Measurements from ENCODE around the gene SH2D1B.
"Not testable (repeated sequence)": the region's sequence is repeated elsewhere in the genome, so short reads cannot be mapped to it uniquely, and the experiment has no call there.

Gene SH2D1B

DNA sequence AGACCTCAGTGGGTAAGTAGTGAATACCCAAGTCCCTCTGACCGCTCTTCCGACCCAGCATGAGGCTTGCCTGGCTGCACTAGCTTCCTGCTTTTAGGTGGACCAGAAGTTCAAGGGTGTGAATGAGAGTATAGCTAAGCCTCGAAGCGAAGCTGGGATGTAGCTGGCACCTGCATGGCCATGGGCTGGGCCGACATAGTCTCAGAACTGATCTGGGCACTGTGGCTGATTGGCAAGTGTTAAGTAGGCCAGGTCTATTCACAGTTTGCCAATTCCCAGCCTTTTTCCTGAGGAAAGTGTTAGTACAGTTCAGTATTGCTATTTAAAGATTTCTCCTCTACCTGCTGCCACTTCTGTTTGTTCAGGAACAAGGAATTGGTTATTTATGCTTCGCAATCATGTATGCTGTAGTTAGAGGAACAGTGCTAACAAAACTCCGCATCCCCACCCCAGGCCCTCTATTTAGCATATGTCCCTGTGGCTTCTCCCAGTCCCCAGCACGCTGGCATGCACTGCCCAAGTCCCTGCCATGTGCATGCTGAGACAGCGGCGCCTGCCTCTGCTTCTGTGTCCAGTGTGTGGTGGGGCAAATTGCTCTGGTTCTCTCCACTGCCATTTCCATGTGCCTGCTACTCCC, 51.6 kb downstream of the SH2D1B start:
- DNase-seq: no peak

DNA sequence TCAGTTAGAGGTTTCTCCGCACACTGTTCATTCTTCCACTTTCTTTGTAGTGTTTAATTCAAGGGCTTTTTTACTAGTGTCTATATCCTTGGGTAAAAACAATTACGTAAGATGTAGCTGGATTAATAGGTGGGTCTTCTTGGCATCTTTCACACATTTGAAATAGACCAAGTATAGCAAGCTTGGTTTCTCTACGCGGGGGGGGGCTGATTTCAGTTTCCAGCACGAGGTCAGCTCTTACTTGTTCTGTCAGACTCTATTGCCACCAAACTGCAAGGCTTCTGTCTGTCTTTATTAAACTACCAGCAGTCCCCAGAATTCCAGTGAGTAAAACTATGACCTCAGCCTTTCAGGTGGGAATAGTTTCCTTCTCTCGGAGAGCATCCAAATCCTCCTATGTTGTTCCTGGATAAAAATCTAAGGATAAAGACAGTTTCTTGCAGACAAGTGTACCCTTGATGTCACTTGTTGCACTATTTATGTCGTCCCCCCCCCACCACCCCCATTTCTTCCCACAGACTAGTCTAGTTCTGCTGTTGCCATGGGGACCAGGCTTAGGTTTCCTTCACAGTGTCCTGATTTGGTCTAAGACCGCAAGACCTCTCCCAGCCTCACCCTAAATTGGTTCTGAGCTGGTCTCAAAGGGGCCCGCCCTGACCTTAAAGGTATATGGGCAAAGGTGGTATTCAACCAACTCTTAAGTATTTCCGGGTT, 52.3 kb downstream of the SH2D1B start:
- DNase-seq: no peak

DNA sequence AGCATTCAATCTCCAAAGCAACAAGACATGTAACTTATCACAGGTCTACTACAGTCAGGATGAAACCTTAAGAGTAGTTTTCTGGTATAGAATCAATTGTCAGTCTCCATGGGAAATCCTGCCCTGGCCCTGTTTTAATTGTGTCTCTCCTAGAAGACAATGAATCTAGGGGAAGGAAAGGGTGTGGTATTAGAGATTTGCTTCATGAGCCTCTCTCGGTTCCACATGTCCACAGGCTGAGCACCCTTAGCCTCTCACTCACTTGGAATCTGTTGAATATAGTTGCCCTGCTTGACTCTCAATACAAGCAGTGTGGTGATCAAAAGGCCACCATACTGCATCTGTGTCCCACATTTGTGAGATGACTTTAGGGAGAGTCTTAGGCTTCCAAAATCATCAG, 53.0 kb downstream of the SH2D1B start:
- no peak for DNase-seq

DNA sequence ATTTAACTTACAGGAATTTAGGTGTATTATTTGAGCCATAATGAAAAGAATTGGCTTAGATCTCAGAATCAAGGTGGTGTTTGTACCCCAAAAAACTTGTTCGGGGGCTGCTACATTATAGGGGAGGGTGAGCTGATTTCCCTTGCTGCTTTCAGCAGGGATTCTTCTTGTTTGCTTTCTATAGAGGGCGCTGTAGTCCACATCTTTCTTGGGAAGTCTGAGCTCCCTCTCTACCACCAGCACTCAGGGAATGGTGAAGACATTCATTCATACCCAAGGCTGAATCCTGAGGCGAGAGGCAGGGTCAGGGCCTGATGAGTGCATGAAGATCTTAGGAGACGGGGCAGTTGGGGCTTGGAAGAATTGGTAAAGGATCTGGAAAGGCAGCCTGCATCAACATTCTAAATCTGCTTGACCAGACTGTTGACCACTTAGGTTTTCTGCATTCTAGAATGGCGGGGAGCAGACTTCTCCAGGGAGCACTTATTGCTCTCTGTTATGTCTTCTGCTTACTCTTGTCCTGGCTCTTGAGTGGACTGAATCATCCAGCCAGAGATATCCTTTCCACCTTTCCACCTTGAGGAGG, 54.2 kb downstream of the SH2D1B start:
- DNase-seq: no peak

DNA sequence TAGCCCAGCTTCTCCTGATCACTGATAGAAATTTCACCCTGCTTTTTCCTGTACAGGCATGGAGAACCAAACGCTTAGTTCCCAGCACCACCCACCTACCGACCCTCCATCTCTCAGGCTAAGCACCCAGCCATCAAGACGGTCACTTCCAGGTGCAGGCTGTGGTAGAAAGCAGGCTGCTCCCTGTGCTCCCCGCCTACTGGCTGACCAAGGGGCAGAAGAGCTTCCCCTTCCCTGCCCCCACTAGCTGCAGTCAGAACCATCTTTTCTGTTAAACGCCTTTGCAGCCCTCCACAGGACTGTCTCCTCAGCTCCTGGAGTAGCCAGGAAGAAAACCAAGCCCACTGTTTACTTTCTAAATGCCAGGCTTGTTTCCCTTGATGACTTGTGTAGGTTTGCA, 58.2 kb downstream of the SH2D1B start:
- DNase-seq: no peak

DNA sequence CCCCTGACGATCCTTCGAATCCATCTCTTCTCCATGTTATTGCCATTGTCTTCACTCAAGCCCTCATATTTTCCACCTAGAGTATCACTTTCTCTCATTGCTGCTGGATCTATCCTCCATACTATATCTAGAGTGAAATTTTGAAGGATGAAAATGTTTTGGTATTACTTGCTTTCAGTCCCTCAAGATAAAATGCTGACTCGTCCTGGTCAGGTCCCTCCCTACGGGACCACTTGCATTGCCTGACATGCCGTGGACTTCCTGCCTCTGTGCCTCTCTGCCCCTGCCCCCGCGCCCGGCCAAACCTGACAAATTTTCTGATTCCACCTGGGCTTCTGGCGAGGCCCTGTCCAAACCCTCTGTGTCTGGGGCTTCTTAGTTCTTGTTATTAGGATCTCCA, 58.9 kb downstream of the SH2D1B start:
- no peak for DNase-seq

DNA sequence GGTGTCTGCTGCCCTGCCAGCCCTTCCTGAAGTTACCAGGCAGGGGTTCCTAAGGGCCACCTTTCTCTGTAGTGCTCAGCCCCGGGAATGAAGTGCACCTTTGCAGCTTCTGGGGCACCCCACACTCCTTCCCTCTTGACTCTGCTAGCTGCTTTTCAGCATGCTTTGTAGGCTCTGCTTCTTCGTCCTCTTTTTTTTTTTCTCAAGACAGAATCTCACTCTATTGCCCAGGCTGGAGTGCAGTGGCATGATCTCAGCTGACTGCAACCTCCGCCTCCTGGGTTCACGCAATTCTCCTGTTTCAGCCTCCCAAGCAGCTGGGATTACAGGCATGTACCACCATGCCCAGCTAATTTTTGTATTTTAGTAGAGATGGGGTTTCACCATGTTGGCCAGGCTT, 60.1 kb downstream of the SH2D1B start:
- DNase-seq: not testable (repeated sequence)

DNA sequence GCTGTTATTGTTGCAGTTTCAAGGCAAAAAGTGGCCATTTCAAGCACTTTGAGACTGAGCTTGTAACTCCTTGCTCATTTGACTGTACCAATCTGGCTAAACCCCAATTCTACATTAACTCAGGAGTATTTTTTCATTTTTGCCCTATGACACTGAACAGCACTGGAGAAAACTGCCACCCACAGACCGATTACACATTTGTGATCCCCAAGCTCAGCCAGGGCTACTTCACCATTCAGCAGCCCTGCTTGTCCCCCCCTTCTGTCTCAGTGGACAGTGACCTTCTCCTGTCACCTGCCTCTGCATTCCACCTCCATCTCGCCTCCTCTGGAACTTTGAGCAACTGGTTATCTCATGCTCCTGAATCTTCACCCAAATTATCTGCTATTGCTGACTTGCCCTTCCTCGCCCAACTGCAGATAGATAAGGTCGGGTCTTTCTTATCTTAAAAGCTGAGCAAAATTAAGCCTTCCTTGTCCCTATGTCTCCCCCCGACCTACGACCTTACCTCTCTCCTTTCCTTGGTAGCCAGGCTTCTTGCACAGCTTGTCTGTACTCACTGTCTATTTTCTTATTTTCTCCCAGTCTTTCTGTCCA, 60.6 kb downstream of the SH2D1B start:
- DNase-seq: no peak

DNA sequence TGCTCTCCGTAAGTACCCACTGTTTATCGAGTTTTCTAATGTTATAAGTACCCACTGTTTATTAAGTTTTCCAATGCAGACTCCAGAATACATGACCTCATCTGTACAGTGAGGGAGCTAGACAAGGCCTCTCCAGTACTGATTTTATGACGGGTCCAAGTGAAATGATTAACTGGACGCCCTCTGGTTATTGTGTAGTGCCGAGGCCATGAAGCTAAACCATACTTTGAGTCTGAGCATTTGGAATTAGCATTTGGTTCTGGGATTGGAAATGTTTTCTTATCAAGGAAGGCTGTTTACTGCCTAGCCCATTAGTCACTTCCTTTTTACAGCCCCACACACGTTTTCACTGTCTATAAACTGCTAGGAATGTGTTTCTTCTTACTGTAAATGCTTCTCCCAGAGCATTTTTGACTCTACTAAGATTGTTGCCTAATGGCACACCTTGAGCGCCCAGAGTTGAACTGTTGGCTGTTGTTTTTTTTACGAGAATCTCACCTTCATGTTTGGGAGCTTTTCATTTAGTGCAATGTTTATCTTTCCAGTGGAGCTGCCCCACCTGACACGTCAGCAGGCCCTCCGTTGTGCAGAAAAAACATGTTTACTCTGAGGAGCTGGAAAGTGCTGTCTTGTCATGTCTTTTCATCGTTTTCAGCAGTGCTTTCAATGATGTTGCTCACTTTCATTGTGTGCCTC, 62.2 kb downstream of the SH2D1B start:
- DNase-seq: no peak

DNA sequence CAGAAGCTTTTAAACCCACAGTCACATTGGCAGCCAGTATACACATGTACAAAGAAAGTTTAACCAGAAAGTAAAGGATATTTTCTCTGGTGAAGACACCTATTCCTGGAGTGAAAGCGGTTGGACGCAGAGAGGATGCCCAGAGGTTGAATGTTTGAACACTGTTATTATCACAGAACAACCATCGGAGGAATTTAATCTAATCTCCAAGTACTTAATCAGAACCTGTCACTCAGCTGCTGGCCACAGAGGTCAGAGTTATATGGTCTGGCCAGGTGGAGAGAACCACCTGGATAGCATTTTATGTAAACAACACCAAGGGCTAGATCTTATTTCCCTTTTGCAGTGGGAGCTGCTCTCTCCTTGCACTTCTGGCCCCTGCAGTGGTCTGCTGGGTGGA, 64.7 kb downstream of the SH2D1B start:
- no peak for DNase-seq

Measured in NCI-H524 treated with DMSO at 0.1 percent for 48 hours (cell line).